Activated T-helper 2 cell treated with anti-CD3 and anti-CD28 coated beads, Interferon-gamma antibody, Interleukin-2, Interleukin-4, amounts not matched to agents 10 μg/mL and 5 μg/mL and 100 μg/mL, durations not matched to agents 14 hours and 24 hours and 36 hours (primary cell): ENCODE measurements around the gene JDP2. TPM values are rescaled to one million over a fixed set of nuclear protein-coding genes. Genes with fewer than 3 reads are reported as not detected.

Source experiments
- DNase-seq: peaks from one replicate; pipeline ENCODE4 v3.0.0; 2021; ENCODE audit warnings: low spot score
- H3K27ac Mint-ChIP-seq: one replicate; pipeline ENCODE4 v1.8.0; 2021; ENCODE audit warnings: mixed read lengths
- H3K27me3 Mint-ChIP-seq: one replicate; pipeline ENCODE4 v1.8.0; 2021; ENCODE audit warnings: low read depth, mixed read lengths
- H3K36me3 Mint-ChIP-seq: one replicate; pipeline ENCODE4 v1.8.0; 2021; ENCODE audit warnings: low read depth, mixed read lengths
- H3K4me1 Mint-ChIP-seq: one replicate; pipeline ENCODE4 v1.8.0; 2021; ENCODE audit warnings: low read depth, mixed read lengths
- H3K4me3 Mint-ChIP-seq: one replicate; pipeline ENCODE4 v1.8.0; 2021; ENCODE audit warnings: low read depth, mild to moderate bottlenecking, moderate library complexity, mixed read lengths
- H3K9me3 Mint-ChIP-seq: one replicate; pipeline ENCODE4 v1.8.0; 2021; ENCODE audit warnings: mixed read lengths
- intact Hi-C: fragments of 100-400 bp; cut with micrococcal nuclease; formaldehyde crosslinking; loops from one replicate; pipeline ENCODE4 v1.15.1; 2023
- total RNA-seq: library from RNA; stranded (reverse); gene quantifications from 2 replicates; pipeline ENCODE4 v1.2.3, GENCODE V29; 2022

JDP2 gene
- total RNA-seq, 1 donor from 2014 or later, result 1.1 TPM

- Mint-ChIP-seq H3K9me3 (no peaks in the 10 kb centered on the region), H3K36me3 (no peaks in the 10 kb centered on the region), H3K4me3 (no peak overlapping the region), H3K27me3 (no peaks in the 10 kb centered on the region), H3K4me1 (peaks cover 9% of the 10 kb centered on the region), H3K27ac (no peak overlapping the region)
- intact Hi-C loops, result no loop called here
- no peak for DNase-seq
These were observed 15.6 kb downstream of the JDP2 start for GRCh38 chr14:75443203-75443969.

- peaks cover 9% of the 10 kb centered on the region for H3K4me1 Mint-ChIP-seq
- H3K27ac Mint-ChIP-seq, result no peak overlapping the region
- no peaks in the 10 kb centered on the region for H3K36me3 Mint-ChIP-seq
- DNase-seq, result no peak
- H3K27me3 Mint-ChIP-seq, result no peaks in the 10 kb centered on the region
- no peak overlapping the region for H3K4me3 Mint-ChIP-seq
- intact Hi-C loops, result no loop called here
- H3K9me3 Mint-ChIP-seq, result no peaks in the 10 kb centered on the region
These were observed 17.4 kb downstream of the JDP2 start for GRCh38 chr14:75445236-75445635.

- intact Hi-C loops, result no loop called here
- no peaks in the 10 kb centered on the region for H3K9me3 Mint-ChIP-seq
These were observed 18.1 kb downstream of the JDP2 start for GRCh38 chr14:75445963-75446362.

GRCh38 chr14:75446447-75446846 is 18.6 kb downstream of the JDP2 start:
- Mint-ChIP-seq H3K4me3 (no peak overlapping the region), H3K27me3 (no peaks in the 10 kb centered on the region), H3K27ac (no peak overlapping the region), H3K36me3 (no peaks in the 10 kb centered on the region), H3K9me3 (no peaks in the 10 kb centered on the region), H3K4me1 (peaks cover 9% of the 10 kb centered on the region)
- DNase-seq, result no peak
- intact Hi-C loops, result no loop called here

More at GRCh38 chr14:75445963-75446362, 18.1 kb downstream of the JDP2 start:
- H3K36me3 Mint-ChIP-seq, result no peaks in the 10 kb centered on the region
- H3K27me3 Mint-ChIP-seq, result no peaks in the 10 kb centered on the region
- DNase-seq, result no peak
- no peak overlapping the region for H3K27ac Mint-ChIP-seq
- H3K4me3 Mint-ChIP-seq, result no peak overlapping the region
- peaks cover 9% of the 10 kb centered on the region for H3K4me1 Mint-ChIP-seq

GRCh38 chr14:75448209-75448608 is 20.4 kb downstream of the JDP2 start:
- intact Hi-C loops, result no loop called here
- no peak overlapping the region for H3K27ac Mint-ChIP-seq

GRCh38 chr14:75449036-75449435 is 21.2 kb downstream of the JDP2 start:
- no peaks in the 10 kb centered on the region for H3K9me3 Mint-ChIP-seq
- H3K4me3 Mint-ChIP-seq, result no peak overlapping the region
- intact Hi-C loops, result no loop called here
- no peaks in the 10 kb centered on the region for H3K27me3 Mint-ChIP-seq
- no peak for DNase-seq
- H3K36me3 Mint-ChIP-seq, result no peaks in the 10 kb centered on the region
- peaks cover 12% of the 10 kb centered on the region for H3K4me1 Mint-ChIP-seq
- no peak overlapping the region for H3K27ac Mint-ChIP-seq

More at GRCh38 chr14:75448209-75448608, 20.4 kb downstream of the JDP2 start:
- no peaks in the 10 kb centered on the region for H3K9me3 Mint-ChIP-seq
- H3K36me3 Mint-ChIP-seq, result no peaks in the 10 kb centered on the region
- no peak overlapping the region for H3K4me3 Mint-ChIP-seq
- H3K4me1 Mint-ChIP-seq, result peaks cover 9% of the 10 kb centered on the region
- H3K27me3 Mint-ChIP-seq, result no peaks in the 10 kb centered on the region
- no peak for DNase-seq

- H3K27me3 Mint-ChIP-seq, result no peaks in the 10 kb centered on the region
- H3K9me3 Mint-ChIP-seq, result no peaks in the 10 kb centered on the region
- H3K36me3 Mint-ChIP-seq, result no peaks in the 10 kb centered on the region
- H3K27ac Mint-ChIP-seq, result no peak overlapping the region
- H3K4me3 Mint-ChIP-seq, result no peak overlapping the region
- peaks cover 13% of the 10 kb centered on the region for H3K4me1 Mint-ChIP-seq
- DNase-seq, result no peak
- intact Hi-C loops, result no loop called here
These were observed 21.9 kb downstream of the JDP2 start for GRCh38 chr14:75449696-75450095.

- H3K4me1 Mint-ChIP-seq, result peaks cover 13% of the 10 kb centered on the region
- H3K4me3 Mint-ChIP-seq, result no peak overlapping the region
- H3K36me3 Mint-ChIP-seq, result no peaks in the 10 kb centered on the region
- H3K9me3 Mint-ChIP-seq, result no peaks in the 10 kb centered on the region
- intact Hi-C loops, result no loop called here
- no peak for DNase-seq
- H3K27ac Mint-ChIP-seq, result no peak overlapping the region
- H3K27me3 Mint-ChIP-seq, result no peaks in the 10 kb centered on the region
These were observed 22.8 kb downstream of the JDP2 start for GRCh38 chr14:75450381-75451276.

GRCh38 chr14:75452324-75452723 is 24.5 kb downstream of the JDP2 start:
- Mint-ChIP-seq H3K27me3 (no peaks in the 10 kb centered on the region), H3K36me3 (no peaks in the 10 kb centered on the region), H3K4me1 (peaks cover 4% of the 10 kb centered on the region), H3K9me3 (no peaks in the 10 kb centered on the region), H3K27ac (no peak overlapping the region), H3K4me3 (no peak overlapping the region)
- intact Hi-C loops, result no loop called here
- no peak for DNase-seq

GRCh38 chr14:75452900-75453816 is 25.3 kb downstream of the JDP2 start:
- DNase-seq, result no peak
- Mint-ChIP-seq H3K27me3 (no peaks in the 10 kb centered on the region), H3K9me3 (no peaks in the 10 kb centered on the region), H3K36me3 (no peaks in the 10 kb centered on the region), H3K4me1 (peaks cover 4% of the 10 kb centered on the region), H3K4me3 (no peak overlapping the region), H3K27ac (no peak overlapping the region)
- intact Hi-C loops, result no loop called here

- DNase-seq, result no peak
- intact Hi-C loops, result no loop called here
- no peak overlapping the region for H3K27ac Mint-ChIP-seq
These were observed 26.1 kb downstream of the JDP2 start for GRCh38 chr14:75453817-75454434.

GRCh38 chr14:75454963-75455546 is 27.2 kb downstream of the JDP2 start:
- Mint-ChIP-seq H3K36me3 (no peaks in the 10 kb centered on the region), H3K4me3 (no peak overlapping the region), H3K27me3 (no peaks in the 10 kb centered on the region), H3K27ac (no peak overlapping the region), H3K9me3 (no peaks in the 10 kb centered on the region), H3K4me1 (peaks cover 11% of the 10 kb centered on the region)
- intact Hi-C loops, result no loop called here
- DNase-seq, result no peak

More at GRCh38 chr14:75453817-75454434, 26.1 kb downstream of the JDP2 start:
- no peak overlapping the region for H3K4me3 Mint-ChIP-seq
- H3K36me3 Mint-ChIP-seq, result no peaks in the 10 kb centered on the region
- no peaks in the 10 kb centered on the region for H3K27me3 Mint-ChIP-seq
- H3K9me3 Mint-ChIP-seq, result no peaks in the 10 kb centered on the region
- H3K4me1 Mint-ChIP-seq, result peaks cover 9% of the 10 kb centered on the region
